Neural cell (in vitro differentiated cells): ENCODE measurements around the gene SCART1. TPM values are rescaled to one million over a fixed set of nuclear protein-coding genes. Genes with fewer than 3 reads are reported as not detected.
"Not testable (repeated sequence)": the region's sequence is repeated elsewhere in the genome, so short reads cannot be mapped to it uniquely, and the experiment has no call there.

Experiments
- H2AFZ ChIP-seq: fragments of 200-600, 300-800 bp; sonication (generic), shearing (Covaris generic); 2 replicates; pipeline ENCODE4 v1.6.0; 2014; ENCODE audit warnings: low read depth, mild to moderate bottlenecking, antibody characterized with exemption, low read length, moderate library complexity
- H3F3A ChIP-seq: fragments of 200-600 bp; shearing (Covaris generic); 2 replicates; pipeline ENCODE4 v1.6.1; 2016; ENCODE audit warnings: mild to moderate bottlenecking, moderate library complexity, mixed read lengths, antibody characterized with exemption, low read length; ENCODE audit not compliant: insufficient read depth, poor library complexity, severe bottlenecking
- H3K27ac ChIP-seq: fragments of 200-600, 300-800 bp; sonication (generic), shearing (Covaris generic); 2 replicates; pipeline ENCODE4 v1.5.1; 2014; ENCODE audit warnings: mild to moderate bottlenecking, low read length, moderate library complexity
- H3K27me3 ChIP-seq: fragments of 300-800, 200-600 bp; sonication (generic), shearing (Covaris generic); 2 replicates; pipeline ENCODE4 v1.6.0; 2014; ENCODE audit warnings: mild to moderate bottlenecking, low read depth, low read length, moderate library complexity; ENCODE audit not compliant: insufficient read depth
- H3K36me3 ChIP-seq: fragments of 300-800, 200-600 bp; sonication (generic), shearing (Covaris generic); 2 replicates; pipeline ENCODE4 v1.5.1; 2014; ENCODE audit warnings: mild to moderate bottlenecking, antibody characterized with exemption, low read length, moderate library complexity; ENCODE audit not compliant: insufficient read depth
- H3K4me2 ChIP-seq: fragments of 300-800, 200-600 bp; sonication (generic), shearing (Covaris generic); 2 replicates; pipeline ENCODE4 v1.6.0; 2014; ENCODE audit warnings: mild to moderate bottlenecking, low read length
- H3K4me3 ChIP-seq: fragments of 300-800, 200-600 bp; sonication (generic), shearing (Covaris generic); 2 replicates; pipeline ENCODE4 v1.5.1; 2014; ENCODE audit warnings: mild to moderate bottlenecking, low read length, moderate library complexity
- H3K79me2 ChIP-seq: fragments of 200-600 bp; shearing (Covaris generic); replicated peaks from 2 replicates; pipeline ENCODE4 v1.6.0; 2014; ENCODE audit warnings: mild to moderate bottlenecking, low read length, moderate library complexity; ENCODE audit not compliant: insufficient read depth
- H3K9ac ChIP-seq: fragments of 300-800, 200-600 bp; sonication (generic), shearing (Covaris generic); 2 replicates; pipeline ENCODE4 v1.6.1; 2016; ENCODE audit warnings: mild to moderate bottlenecking, low read length, mixed read lengths
- H3K9me2 ChIP-seq: fragments of 200-600 bp; shearing (Covaris generic); 2 replicates; pipeline ENCODE4 v1.6.1; 2016; ENCODE audit warnings: mild to moderate bottlenecking, low read length, mixed read lengths; ENCODE audit not compliant: insufficient read depth
- H3K9me3 ChIP-seq: fragments of 200-600, 300-800 bp; sonication (generic), shearing (Covaris generic); 2 replicates; pipeline ENCODE4 v1.6.1; 2016; ENCODE audit warnings: mild to moderate bottlenecking, mixed run types, low read length, moderate library complexity, mixed read lengths
- H4K20me1 ChIP-seq: fragments of 200-600 bp; shearing (Covaris generic); 2 replicates; pipeline ENCODE4 v1.6.1; 2016; ENCODE audit warnings: mild to moderate bottlenecking, mixed run types; ENCODE audit not compliant: insufficient read depth
- EP300 ChIP-seq: fragments of 450-650 bp; conservative IDR thresholded peaks from 2 replicates; pipeline ENCODE4 v1.6.1; 2014; ENCODE audit warnings: antibody characterized with exemption, mild to moderate bottlenecking, moderate library complexity; ENCODE audit not compliant: poor library complexity, severe bottlenecking
- EZH2 ChIP-seq: fragments of 200-600, 300-800 bp; shearing (Covaris generic), sonication (generic); IDR thresholded peaks from 2 replicates; pipeline ENCODE4 v1.6.1; 2014; ENCODE audit warnings: antibody characterized with exemption, low read length, borderline replicate concordance, mild to moderate bottlenecking; ENCODE audit not compliant: insufficient read depth, poor library complexity, severe bottlenecking
- MXI1 ChIP-seq: fragments of 450-650 bp; conservative IDR thresholded peaks from 2 replicates; pipeline ENCODE4 v1.6.1; 2014; ENCODE audit warnings: antibody characterized with exemption, mild to moderate bottlenecking; ENCODE audit not compliant: poor library complexity, severe bottlenecking
- POLR2AphosphoS5 ChIP-seq: IDR thresholded peaks from 2 replicates; pipeline ENCODE4 v1.6.1; 2012
- RAD21 ChIP-seq: fragments of 450-650 bp; conservative IDR thresholded peaks from 2 replicates; pipeline ENCODE4 v1.6.1; 2014; ENCODE audit warnings: antibody characterized with exemption, mild to moderate bottlenecking, moderate library complexity
- SMC3 ChIP-seq: fragments of 450-650 bp; conservative IDR thresholded peaks from 2 replicates; pipeline ENCODE4 v1.6.1; 2014; ENCODE audit warnings: antibody characterized with exemption, mild to moderate bottlenecking, moderate library complexity; ENCODE audit not compliant: poor library complexity
- TAF1 ChIP-seq: IDR thresholded peaks from 2 replicates; pipeline ENCODE4 v1.6.1; 2012; ENCODE audit warnings: low read depth
- polyA plus RNA-seq: library from polyadenylated mRNA; depleted of rRNA; stranded (reverse); fragments of >200 nt; gene quantifications from 2 replicates; pipeline ENCODE4 v1.2.3, GENCODE V29; 2014
- TF ChIP-seq, protein P1 (sequence below): IDR thresholded peaks from 2 replicates; pipeline ENCODE4 v1.6.1; 2012; ENCODE audit warnings: borderline replicate concordance
- TF ChIP-seq, protein P2 (sequence below): fragments of 450-650 bp; IDR thresholded peaks from 2 replicates; pipeline ENCODE4 v1.5.1; 2014; ENCODE audit warnings: antibody characterized with exemption, mild to moderate bottlenecking, moderate library complexity; ENCODE audit not compliant: poor library complexity, severe bottlenecking

Gene SCART1
- polyA plus RNA-seq, 1 donor from 2014 or later = 4.3 TPM

DNA sequence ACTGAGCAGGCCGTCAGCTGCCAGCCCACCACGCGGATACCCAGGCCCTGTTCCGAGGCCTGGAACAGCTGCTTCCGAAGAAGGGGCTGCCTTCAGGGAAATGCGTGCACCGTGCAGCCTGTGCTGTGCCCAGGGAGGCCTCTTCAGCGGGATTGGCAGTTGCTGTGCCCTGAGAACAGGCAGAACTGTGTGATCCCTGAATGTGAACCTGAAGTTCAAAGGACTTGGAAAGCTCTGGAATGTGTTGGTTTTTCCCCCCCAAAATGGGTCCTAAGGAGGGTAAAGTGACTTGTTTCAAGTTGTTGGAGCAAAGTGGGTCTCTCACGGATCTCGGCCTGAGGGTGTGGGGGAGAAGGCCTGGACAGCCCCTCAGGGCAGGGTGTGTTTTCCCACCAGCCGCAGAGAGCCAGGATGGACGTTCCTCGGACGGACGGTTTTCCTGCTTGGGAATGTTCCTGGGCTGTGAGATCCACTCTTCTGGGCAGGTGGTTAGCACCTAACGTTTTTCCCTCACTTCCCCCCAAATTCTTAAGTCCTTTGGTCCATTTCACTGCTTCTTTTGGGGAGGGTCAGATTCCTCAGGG, 31.4 kb upstream of the SCART1 start:
- TF ChIP-seq SMC3 (no peak), POLR2AphosphoS5 (no peak), RAD21 (no peak), EP300 (no peak), TAF1 (no peak), MXI1 (no peak), EZH2 (no peak)
- TF ChIP-seq, protein P1, sequence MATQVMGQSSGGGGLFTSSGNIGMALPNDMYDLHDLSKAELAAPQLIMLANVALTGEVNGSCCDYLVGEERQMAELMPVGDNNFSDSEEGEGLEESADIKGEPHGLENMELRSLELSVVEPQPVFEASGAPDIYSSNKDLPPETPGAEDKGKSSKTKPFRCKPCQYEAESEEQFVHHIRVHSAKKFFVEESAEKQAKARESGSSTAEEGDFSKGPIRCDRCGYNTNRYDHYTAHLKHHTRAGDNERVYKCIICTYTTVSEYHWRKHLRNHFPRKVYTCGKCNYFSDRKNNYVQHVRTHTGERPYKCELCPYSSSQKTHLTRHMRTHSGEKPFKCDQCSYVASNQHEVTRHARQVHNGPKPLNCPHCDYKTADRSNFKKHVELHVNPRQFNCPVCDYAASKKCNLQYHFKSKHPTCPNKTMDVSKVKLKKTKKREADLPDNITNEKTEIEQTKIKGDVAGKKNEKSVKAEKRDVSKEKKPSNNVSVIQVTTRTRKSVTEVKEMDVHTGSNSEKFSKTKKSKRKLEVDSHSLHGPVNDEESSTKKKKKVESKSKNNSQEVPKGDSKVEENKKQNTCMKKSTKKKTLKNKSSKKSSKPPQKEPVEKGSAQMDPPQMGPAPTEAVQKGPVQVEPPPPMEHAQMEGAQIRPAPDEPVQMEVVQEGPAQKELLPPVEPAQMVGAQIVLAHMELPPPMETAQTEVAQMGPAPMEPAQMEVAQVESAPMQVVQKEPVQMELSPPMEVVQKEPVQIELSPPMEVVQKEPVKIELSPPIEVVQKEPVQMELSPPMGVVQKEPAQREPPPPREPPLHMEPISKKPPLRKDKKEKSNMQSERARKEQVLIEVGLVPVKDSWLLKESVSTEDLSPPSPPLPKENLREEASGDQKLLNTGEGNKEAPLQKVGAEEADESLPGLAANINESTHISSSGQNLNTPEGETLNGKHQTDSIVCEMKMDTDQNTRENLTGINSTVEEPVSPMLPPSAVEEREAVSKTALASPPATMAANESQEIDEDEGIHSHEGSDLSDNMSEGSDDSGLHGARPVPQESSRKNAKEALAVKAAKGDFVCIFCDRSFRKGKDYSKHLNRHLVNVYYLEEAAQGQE = no peak
- TF ChIP-seq, protein P2, sequence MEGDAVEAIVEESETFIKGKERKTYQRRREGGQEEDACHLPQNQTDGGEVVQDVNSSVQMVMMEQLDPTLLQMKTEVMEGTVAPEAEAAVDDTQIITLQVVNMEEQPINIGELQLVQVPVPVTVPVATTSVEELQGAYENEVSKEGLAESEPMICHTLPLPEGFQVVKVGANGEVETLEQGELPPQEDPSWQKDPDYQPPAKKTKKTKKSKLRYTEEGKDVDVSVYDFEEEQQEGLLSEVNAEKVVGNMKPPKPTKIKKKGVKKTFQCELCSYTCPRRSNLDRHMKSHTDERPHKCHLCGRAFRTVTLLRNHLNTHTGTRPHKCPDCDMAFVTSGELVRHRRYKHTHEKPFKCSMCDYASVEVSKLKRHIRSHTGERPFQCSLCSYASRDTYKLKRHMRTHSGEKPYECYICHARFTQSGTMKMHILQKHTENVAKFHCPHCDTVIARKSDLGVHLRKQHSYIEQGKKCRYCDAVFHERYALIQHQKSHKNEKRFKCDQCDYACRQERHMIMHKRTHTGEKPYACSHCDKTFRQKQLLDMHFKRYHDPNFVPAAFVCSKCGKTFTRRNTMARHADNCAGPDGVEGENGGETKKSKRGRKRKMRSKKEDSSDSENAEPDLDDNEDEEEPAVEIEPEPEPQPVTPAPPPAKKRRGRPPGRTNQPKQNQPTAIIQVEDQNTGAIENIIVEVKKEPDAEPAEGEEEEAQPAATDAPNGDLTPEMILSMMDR = no peak
- no peaks in the 10 kb centered on the region for H3K36me3 ChIP-seq
- H3K79me2 ChIP-seq = no peaks in the 10 kb centered on the region
- no peak overlapping the region for H2AFZ ChIP-seq
- no peaks in the 10 kb centered on the region for H3K9me2 ChIP-seq
- H3K27ac ChIP-seq = no peak overlapping the region
- H3K9ac ChIP-seq = no peak overlapping the region
- H3K4me3 ChIP-seq = no peak overlapping the region
- H3K4me2 ChIP-seq = no peak overlapping the region
- H4K20me1 ChIP-seq = no peaks in the 10 kb centered on the region
- H3K9me3 ChIP-seq = no peaks in the 10 kb centered on the region
- H3F3A ChIP-seq = no peaks in the 10 kb centered on the region
- no peaks in the 10 kb centered on the region for H3K27me3 ChIP-seq

DNA sequence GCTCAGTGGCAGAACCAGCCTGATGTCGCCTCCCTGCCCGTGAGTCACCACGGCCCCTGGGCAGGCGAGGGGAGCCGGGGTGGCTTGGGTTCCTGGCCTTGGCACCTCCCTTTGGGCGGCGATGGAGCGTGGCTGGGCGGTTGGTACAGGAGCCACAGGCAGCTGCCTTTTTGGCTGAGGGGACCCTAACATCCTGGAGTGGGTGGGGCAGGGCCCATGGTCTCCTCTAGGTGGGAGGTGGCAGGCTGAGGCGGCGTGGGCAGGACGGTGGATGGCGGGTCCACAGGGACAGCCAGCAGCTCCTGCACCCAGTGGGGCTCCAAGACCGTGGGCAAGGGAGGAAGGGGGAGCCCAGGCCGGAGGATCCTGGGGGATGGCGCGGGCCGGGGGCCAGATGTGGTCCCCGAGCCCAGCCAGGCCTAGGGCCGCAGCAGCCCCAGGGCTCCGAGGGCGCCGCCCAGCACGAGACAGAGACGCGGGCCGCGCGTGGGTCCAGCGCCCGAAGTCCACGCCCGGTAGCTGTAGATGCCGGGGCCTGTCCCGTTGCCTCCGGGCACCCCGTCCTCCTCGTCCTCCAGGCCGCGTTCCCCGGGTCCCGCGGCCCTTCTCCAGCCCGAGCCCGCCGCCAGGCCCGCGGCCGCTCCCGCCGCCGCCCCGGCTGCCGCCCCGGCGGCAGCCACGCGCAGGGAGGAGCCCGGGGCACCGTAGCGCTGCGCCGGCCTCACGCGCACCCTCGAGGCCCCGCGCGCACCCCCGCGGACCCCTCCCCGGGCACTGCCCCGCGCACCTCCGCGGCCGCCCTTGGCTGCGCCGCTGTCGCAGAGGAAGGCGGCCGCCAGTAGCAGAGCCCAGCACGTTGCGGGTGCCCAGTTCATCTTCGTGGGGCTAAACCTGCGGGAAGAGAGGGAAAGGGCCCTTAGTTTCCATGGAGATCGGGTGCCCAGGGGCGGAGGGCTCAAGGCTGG, 30.7 kb upstream of the SCART1 start:
- H3K4me2 ChIP-seq = no peak overlapping the region
- H3K4me3 ChIP-seq = no peak overlapping the region
- no peaks in the 10 kb centered on the region for H3K79me2 ChIP-seq
- H3K9ac ChIP-seq = no peak overlapping the region
- no peaks in the 10 kb centered on the region for H3K9me3 ChIP-seq
- no peaks in the 10 kb centered on the region for H3K27me3 ChIP-seq
- no peaks in the 10 kb centered on the region for H3F3A ChIP-seq
- H3K9me2 ChIP-seq = no peaks in the 10 kb centered on the region
- H4K20me1 ChIP-seq = no peaks in the 10 kb centered on the region
- H2AFZ ChIP-seq = no peak overlapping the region
- TF ChIP-seq MXI1 (no peak), SMC3 (no peak), TAF1 (no peak), EP300 (no peak), RAD21 (no peak), POLR2AphosphoS5 (no peak), EZH2 (no peak)
- TF ChIP-seq, protein P2 = no peak
- TF ChIP-seq, protein P1 = no peak
- no peak overlapping the region for H3K27ac ChIP-seq
- no peaks in the 10 kb centered on the region for H3K36me3 ChIP-seq

DNA sequence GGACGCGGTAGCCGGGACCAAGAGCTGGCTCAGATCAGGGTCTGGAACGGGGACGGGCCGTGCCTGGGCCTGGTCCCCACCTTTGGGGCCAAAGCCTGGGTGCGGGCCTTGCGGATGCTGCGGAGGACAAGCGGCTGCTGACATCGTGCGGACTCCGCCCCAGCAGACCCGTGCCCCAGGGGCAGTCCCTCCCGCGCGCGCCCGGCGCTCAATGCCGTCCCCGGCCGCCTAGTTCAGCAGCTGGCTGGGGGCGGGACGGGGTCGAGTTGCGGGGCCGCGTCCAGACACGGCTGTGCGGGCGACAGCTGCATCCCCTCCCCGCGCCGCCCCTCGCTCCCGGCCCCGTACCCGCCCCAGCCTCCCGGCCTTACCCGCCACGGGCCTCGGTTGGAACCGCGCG, 29.6 kb upstream of the SCART1 start:
- not testable (repeated sequence) for H4K20me1 ChIP-seq, H3K4me3 ChIP-seq

More for the DNA sequence above, 29.6 kb upstream of the SCART1 start:
- H3K9ac ChIP-seq, H3K4me2 ChIP-seq, H3K27me3 ChIP-seq, H3K9me2 ChIP-seq, H3F3A ChIP-seq, H2AFZ ChIP-seq, H3K27ac ChIP-seq, H3K36me3 ChIP-seq, H3K9me3 ChIP-seq, H3K79me2 ChIP-seq: not testable (repeated sequence)
